DMS114 treated with DMSO at 0.1 percent for 48 hours (cell line): ENCODE data around the gene RBM17.
"Not testable (repeated sequence)": the region's sequence is repeated elsewhere in the genome, so short reads cannot be mapped to it uniquely, and the experiment has no call there.

Source experiments
- DNase-seq: peaks from one replicate; lab custom pipeline; 2025; ENCODE audit not compliant: unreplicated experiment; lab: John Stamatoyannopoulos, UW

Gene RBM17

GRCh38 chr10:6135039-6135438 is 46.2 kb downstream of the RBM17 start:
- no peak for DNase-seq

DNA sequence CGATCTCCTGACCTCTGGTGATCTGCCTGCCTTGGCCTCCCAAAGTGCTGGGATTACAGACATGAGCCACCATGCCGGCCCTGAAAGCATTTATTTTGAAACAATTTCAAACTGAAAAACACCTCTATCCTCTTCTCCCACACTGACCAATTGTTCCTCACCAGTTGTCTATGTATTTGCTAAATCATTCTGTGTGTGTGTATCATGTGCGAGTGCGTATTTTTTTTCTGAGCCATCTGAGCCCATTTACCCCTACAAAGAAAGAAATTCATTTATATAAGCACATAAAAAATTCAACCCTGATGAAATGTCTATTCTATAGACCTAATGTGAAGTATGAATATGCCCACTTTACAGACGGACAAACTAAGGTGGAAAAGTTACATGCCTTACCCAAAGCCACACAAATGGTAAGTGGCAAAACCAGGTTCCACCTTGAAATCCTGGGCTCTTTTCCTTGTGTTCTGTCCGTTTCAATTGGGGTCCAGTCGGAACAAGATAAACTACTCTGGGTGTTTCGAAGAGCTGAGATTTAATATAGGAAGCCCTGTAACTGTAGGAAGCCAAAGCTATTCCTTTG is 46.8 kb downstream of the RBM17 start:
- DNase-seq, result no peak

DNA sequence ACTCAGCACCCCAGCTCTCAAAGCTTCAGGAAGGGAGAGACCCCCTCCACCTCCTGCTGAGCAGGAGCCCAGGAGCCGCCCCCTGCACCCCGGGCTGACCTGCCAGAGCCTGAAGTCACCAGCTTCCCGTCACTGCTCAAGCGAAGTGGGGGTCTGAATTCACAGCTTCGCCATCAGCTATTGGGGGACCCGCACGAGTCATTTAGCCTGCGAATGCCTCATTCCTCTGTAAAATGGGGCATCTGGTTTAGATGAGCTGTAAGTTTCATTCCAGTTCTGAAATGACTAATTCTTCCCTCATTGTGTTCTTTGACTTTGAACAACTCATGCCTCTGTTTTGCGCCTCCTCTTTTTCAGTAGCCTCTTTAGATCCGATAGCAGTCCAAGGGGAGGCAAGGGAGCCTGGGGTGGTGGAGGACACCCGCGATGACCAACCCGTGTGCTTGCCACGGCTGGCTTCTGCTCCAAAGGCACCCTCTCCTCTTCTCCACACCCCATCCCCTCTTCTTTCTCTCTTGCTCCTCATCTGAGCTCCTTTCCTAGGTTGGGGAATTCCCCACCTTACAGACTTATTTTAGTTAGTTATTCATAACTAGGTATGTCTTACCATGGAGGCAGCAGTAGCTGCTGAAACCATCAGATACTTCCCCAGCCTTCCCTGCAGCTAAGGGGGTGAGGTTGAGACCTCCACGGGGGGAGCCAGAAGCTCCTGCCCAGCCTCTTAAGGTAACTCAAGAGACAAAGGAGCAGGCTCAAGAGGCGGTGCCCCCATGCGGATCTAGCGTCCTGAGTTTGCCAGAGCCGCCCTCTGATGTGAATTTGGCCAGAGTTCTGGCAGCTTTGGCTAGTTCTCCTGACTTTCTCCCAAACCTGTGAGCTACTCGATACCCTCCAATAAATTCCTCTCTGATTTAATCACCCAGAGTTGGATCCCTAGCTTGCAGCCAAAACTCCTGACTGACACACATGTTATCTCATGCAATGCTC is 47.7 kb downstream of the RBM17 start:
- DNase-seq, result no peak

- DNase-seq, result no peak
Measured at GRCh38 chr10:6138456-6138855, 49.6 kb downstream of the RBM17 start.

GRCh38 chr10:6139470-6139869 is 50.6 kb downstream of the RBM17 start:
- DNase-seq, result no peak

GRCh38 chr10:6140141-6140841 is 51.5 kb downstream of the RBM17 start:
- no peak for DNase-seq

- DNase-seq, result no peak
Measured at GRCh38 chr10:6140965-6141295, 52.1 kb downstream of the RBM17 start.

DNA sequence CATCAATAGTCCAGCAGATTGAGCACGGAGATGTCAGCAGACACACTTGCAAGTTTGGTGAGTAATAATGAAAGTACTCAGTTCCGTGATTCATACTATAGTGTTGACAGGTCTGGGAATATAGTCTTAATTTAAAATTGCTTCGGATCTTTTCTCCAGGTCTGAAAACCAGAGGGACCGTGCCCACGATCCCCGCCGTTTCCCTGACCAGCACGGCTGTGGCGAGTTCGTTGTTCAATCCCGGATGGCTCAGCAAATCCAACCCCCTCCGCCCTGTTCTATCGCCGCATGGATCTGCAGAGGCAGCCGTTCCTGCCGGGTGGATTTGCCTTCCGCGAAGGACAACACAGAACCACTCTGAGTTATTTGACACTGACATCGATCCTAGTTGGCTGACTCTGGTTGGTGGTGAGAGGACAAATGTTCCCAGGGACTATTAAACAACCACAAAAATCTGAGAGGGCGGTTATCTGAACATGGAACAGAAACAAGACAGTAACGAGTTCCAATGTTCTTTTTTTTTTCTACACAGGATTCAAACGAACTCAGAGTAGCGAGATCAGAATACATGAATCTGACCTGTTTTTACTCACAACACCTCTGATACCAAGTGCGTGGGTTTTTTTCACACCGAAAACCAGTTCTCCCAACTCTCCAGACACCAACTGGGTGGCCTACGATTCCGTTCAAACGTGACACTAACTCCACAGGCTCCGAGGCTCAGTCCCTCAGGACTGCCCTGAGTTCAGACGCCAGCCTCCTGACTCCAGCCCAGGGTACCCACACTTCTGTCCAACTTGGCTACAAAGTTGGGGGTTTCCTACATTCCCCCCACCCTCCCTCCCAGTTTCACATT is 52.7 kb downstream of the RBM17 start:
- DNase-seq, result no peak

DNA sequence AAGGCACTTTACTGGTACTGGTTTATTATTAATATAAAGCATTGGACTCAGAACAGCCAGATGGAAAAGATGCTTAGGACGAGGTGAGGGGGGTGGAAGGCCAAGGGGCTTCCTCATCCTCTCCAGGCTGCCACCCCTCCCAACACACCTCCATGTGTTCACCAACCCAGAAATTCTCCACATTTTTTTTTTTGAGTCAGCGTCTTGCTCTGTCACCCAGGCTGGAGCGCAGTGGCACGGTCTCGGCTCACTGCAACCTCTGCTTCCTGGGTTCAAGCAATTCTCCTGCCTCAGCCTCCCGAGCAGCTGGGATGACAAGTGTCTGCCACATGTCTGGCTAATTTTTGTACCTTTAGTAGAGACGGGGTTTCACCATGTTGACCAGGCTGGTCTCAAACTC is 53.4 kb downstream of the RBM17 start:
- DNase-seq, result not testable (repeated sequence)

GRCh38 chr10:6142644-6143043 is 53.8 kb downstream of the RBM17 start:
- no peak for DNase-seq

DNA sequence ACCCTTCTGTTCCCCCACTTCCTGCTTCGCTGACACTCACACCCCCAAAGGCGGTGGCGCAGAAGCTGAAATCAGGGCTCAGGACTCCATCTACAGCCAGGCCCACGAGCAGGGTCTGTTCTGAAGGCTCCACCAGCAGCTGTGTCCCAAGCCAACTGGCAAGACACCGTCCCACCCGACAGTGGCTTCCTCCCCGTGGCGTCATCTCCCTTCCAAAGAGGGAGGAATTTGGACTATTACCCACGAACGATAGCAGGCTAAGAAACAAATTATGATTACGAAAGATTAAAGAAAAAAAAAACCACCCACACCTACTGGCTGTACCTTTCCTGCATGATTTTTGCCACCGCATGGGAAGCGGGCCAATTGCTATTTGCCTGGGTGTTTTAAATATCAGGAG is 54.3 kb downstream of the RBM17 start:
- DNase-seq, result no peak

- DNase-seq, result peak; percentile 73
Measured at GRCh38 chr10:6144406-6145165, 55.8 kb downstream of the RBM17 start.

DNA sequence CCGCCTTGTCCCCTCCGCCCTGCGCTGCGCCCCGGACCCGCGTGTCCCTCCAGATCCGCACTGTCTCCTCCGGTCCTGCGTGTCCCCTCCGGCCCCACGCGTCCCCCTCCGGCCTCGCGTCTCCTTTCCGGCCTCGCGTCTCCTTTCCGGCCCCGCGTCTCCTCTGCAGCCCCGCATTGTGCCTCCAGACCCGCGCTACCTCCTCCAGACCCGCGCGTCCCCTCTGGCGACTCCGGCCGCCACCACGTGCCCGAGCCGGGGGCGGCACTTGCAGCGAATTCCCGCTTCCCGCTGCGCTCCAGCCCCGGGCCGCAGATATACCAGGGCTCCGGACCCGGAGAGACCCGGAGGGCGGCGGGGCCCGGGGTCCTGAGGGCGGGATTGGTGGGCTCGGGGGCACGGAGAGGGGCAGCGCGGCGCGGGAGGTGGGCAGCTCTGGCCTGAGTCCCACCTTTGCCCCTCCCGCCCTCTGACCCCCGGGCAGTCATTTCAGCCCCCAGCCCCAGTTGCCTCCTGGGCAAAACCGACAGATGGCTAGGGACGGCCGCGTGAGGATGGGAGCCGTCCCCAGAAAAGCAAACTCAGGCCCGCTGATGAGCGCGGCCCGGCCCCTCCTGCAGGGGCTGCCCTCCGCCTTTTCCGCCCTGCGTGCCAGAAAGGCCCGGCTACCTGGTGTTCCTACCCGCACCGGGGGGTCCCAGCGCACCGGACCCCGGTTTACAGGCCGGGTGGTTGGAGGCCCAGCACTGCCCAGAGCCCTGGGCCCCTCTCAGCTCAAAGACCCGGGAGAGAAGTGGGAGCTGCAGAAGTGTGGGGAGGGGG is 56.5 kb downstream of the RBM17 start:
- DNase-seq, result no peak

GRCh38 chr10:6146013-6146785 is 57.4 kb downstream of the RBM17 start:
- no peak for DNase-seq

DNA sequence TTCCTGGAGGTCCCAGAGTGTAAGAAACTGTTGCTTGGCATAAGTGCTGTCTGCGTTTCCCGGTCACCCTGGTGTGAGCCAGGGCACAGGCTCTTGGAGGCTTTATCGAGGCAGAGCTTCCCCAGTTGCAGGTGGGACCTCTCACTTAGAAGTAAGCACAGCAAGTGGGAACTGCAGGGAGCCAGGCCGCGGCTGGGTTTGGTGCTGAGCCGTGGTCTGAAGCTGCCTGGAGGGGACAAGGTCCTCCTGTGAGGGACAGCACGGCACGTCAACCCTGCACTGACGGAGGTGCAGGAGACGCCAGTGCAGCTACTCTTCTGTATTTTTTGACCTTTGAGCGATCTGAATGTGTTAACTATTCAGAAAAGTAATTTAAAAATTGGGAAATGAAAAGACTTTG is 58.1 kb downstream of the RBM17 start:
- DNase-seq, result no peak

- no peak for DNase-seq
Measured at GRCh38 chr10:6148251-6148701, 59.4 kb downstream of the RBM17 start.

DNA sequence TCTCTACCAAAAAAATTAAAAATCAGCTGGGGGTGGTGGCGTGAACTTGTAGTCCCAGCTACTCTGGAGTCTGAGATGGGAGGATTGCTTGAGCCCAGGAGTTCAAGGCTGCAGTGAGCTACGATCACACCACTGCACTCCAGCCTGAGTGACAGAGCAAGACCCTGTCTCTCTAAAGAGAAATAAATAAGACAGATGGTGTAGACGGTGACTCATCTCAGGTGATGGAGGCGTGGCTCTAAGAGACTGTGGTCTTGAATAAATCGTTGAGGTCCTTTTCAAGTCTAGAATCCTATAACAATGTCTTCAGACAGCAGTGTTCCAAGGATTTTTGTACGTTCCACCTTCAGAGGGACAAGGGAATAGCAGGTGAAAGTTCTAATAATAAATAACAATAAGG is 60.1 kb downstream of the RBM17 start:
- DNase-seq, result no peak

GRCh38 chr10:6151087-6151977 is 62.5 kb downstream of the RBM17 start:
- DNase-seq, result peak; percentile 62
